Rectal smooth muscle tissue (tissue), 1 donor: ENCODE measurements around the gene GATAD2A.
A peak's percentile ranks its signal among the peaks of the same experiment; 100 is the strongest.

Experiments
- H3K27ac ChIP-seq: one replicate; pipeline ENCODE4 v1.7.0; 2013; ENCODE audit warnings: low read depth, low read length, inconsistent platforms
- H3K27me3 ChIP-seq: one replicate; pipeline ENCODE4 v1.7.0; 2013; ENCODE audit warnings: low read length; ENCODE audit not compliant: control insufficient read depth, insufficient read depth
- H3K36me3 ChIP-seq: one replicate; pipeline ENCODE4 v1.7.0; 2013; ENCODE audit warnings: low read length; ENCODE audit not compliant: control insufficient read depth, insufficient read depth
- H3K4me1 ChIP-seq: one replicate; pipeline ENCODE4 v1.7.0; 2013; ENCODE audit warnings: low read length; ENCODE audit not compliant: control insufficient read depth, insufficient read depth
- H3K4me3 ChIP-seq: one replicate; pipeline ENCODE4 v1.7.0; 2013; ENCODE audit warnings: low read length
- H3K9ac ChIP-seq: one replicate; pipeline ENCODE4 v1.7.0; 2013; ENCODE audit warnings: low read length

GATAD2A gene

DNA sequence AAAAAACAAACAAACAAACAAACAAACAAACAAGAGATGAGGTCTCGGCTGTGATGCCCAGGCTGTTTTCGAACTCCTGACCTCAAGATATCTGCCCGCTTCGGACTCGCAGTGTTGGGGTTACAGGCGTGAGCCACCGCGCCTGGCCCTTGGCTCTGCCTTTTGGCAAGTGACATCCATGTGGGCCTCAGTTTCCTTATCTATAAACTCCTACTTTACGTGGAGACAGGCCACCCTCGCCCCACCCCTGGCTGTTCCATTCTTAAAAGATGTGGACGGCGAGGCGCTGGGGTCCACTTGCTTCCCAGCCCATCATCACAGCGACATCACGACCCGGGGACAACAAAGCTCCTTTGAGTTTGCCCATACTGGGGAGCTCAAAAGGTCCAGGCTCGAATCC is 108.2 kb downstream of the GATAD2A start:
- H3K4me3 ChIP-seq, result peak overlapping the region; percentile 29
- H3K36me3 ChIP-seq, result no peaks in the 10 kb centered on the region
- peaks cover 5% of the 10 kb centered on the region for H3K4me1 ChIP-seq
- peak overlapping the region; percentile 57 for H3K27ac ChIP-seq
- no peaks in the 10 kb centered on the region for H3K27me3 ChIP-seq
- H3K9ac ChIP-seq, result no peak overlapping the region

DNA sequence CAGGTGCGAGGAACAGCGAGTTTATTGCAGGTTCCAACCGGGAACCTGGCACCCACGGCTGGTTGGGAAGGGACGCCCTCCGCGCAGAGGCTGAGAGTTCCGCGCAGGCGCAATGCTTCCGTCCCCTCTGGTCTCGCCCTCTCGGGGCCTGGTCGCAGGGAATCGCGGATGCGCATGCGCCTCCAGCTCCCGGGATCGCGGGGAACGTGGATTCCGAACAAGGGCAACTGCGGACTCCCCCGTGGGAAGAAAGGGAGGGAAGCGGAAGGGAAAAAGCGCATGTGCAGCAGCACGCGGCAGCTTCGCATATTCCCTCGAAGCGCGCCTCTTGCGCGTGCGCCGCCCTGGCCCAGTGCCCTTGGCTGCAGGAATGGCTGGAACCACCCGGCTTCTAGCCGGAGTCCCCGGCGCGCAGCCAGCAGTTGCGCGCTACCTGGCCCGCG is 108.8 kb downstream of the GATAD2A start:
- H3K27me3 ChIP-seq, result no peaks in the 10 kb centered on the region
- H3K4me3 ChIP-seq, result peak overlapping the region; percentile 29
- H3K9ac ChIP-seq, result no peak overlapping the region
- H3K4me1 ChIP-seq, result peaks cover 5% of the 10 kb centered on the region
- H3K36me3 ChIP-seq, result no peaks in the 10 kb centered on the region
- peak overlapping the region; percentile 57 for H3K27ac ChIP-seq

DNA sequence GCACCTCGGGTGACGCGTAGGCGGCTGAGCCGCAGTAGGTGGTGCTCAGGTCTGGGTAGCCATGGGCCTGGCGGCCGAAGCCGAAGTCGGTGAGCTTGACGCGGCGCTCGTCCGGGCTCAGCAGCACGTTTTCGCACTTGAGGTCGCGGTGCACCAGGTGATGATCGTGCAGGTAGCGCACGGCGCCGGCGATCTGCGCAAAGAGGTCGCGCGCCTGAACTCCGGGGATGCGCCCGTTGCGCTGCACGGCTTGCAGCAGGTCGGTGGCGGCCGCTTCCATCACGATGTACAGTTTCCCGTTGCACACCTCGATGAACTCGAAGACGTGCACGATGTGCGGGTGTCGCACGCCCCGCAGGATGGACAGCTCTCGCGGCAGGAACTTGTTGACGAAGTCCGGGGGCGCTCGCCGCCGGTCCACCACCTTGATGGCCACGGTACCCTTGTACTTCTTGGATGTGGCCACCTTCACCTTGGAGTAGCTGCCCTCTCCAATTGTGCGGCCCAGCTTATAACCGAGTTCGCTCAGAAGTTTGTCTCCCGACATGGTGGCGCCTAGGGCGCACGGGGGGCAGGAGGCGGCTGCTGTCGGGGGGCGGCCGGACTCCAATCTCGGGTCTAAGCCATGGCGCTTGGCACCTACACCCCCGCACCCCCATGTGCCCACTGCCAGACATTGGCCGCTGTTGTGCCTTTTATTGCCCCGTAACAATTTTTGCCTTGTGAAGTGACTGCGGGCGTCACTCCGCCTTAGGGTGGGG is 109.6 kb downstream of the GATAD2A start, which contains the start of gene TSSK6:
Gene TSSK6 (minus strand): TSS at position 668 of the 761 bp plus-strand sequence. CDS start 121 bp downstream, at position 547.
- Histone ChIP-seq H3K27me3 (no peaks in the 10 kb centered on the region), H3K4me1 (peaks cover 5% of the 10 kb centered on the region), H3K4me3 (peak within 1 kb of the TSS; percentile 86), H3K27ac (peak within 1 kb of the TSS; percentile 91), H3K9ac (peak within 1 kb of the TSS; percentile 84), H3K36me3 (peaks cover 3% of the 10 kb centered on the region)

DNA sequence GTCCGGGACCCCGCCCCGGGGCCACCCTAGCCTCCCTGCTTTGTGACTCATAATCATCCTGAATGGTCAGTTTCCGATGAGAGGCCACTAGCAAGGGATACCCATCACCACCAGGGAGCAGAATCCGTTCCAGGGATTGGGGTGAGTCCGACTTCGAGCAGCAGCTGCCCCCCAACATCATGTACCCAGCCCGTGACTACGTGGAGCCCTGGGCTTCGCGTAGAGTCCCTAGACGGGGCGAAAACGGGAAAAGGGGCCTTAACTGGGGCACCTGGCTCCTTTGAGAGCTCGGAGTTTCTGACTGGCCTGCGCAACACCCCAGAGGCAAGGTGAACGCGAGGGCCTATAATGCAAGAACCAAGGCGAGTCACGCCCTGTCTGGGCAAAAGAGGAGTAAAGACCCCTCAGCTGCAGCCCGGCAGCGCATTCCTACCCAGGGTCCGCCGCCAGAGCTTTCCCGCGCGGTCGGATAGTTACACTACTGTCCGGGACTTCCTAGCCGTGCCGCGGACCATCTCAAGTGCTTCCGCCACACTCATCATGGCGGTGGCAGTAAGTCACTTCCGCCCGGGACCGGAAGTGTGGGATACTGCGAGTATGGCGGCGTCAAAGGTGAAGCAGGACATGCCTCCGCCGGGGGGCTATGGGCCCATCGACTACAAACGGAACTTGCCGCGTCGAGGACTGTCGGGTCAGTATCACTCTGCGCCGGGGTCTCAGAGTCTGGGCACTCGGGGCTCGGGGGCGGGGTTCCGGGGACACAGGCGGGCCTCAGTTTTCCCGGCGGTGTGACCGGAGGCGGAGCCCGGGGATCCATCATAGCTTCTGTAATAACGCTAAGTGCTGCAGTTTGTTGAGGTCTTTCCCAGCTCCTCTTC is 110.4 kb downstream of the GATAD2A start, which contains the start of gene NDUFA13:
Gene NDUFA13 (plus strand): TSS at position 584 of the 878 bp plus-strand sequence. CDS start 14 bp downstream, at position 598.
- Histone ChIP-seq H3K4me3 (peak within 1 kb of the TSS; percentile 86), H3K36me3 (peaks cover 3% of the 10 kb centered on the region), H3K27ac (peak within 1 kb of the TSS; percentile 91), H3K9ac (peak within 1 kb of the TSS; percentile 84), H3K4me1 (peaks cover 5% of the 10 kb centered on the region), H3K27me3 (no peaks in the 10 kb centered on the region)

DNA sequence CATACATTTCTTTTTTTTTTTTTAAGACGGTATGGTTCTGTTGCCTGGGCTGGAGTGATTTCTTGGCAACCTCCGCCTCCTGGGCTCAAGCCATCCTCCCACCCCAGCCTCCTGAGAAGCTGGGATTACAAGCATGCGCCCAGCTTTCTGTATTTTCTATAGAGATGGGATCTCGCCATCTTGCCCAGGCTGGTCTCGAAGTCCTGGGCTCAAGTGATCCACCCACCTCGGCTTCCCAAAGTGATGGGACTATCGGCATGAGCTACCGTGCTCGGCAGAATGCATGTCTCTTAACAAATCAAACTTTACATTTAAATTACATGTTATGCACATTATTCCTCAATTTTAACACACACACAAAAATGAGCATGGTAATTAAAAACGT is 111.8 kb downstream of the GATAD2A start:
- Histone ChIP-seq H3K36me3 (peaks cover 3% of the 10 kb centered on the region), H3K4me1 (peaks cover 5% of the 10 kb centered on the region), H3K27me3 (no peaks in the 10 kb centered on the region), H3K27ac (no peak overlapping the region), H3K9ac (no peak overlapping the region), H3K4me3 (no peak overlapping the region)

DNA sequence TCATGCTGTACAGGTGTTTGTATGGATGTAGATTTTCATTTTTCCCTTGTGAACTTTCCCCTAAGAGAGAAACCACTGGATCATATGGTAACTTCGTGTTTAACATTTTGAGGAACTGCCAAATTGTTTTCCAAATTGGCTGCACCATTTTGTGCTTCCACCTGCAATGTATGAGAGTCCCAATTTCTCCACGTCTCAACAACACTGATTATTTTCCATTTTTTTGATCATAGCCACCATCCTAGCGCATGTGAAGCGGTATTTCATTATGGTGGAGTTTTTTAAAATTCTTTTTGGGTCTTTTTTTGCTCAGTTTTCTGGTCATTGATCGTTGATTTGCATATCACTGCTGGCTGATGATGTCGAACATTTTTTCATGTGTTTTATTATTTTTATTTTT is 115.5 kb downstream of the GATAD2A start:
- Histone ChIP-seq H3K9ac (no peak overlapping the region), H3K4me3 (no peak overlapping the region), H3K27me3 (no peaks in the 10 kb centered on the region), H3K27ac (no peak overlapping the region), H3K36me3 (peaks cover 3% of the 10 kb centered on the region), H3K4me1 (no peaks in the 10 kb centered on the region)

DNA sequence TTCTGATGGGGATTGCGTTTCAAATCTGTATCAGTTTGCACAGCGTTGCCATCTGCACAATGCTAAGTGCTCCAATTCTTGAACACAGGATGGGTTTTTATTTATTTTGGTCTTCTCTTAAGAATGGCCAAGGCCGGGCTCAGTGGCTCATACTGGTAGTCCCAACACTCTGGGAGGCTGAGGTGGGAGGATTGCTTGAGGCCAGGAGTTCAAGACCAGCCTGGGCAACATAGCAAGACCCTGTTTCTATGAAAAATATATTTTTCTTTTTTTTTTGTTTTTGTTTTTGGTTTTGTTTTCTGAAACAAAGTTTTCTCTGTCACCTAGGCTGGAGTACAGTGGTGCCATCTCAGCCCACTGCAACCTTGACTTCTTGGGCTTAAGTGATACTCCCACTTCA is 117.7 kb downstream of the GATAD2A start:
- Histone ChIP-seq H3K36me3 (peaks cover 3% of the 10 kb centered on the region), H3K4me1 (no peaks in the 10 kb centered on the region), H3K27me3 (no peaks in the 10 kb centered on the region), H3K9ac (no peak overlapping the region), H3K4me3 (no peak overlapping the region), H3K27ac (no peak overlapping the region)

DNA sequence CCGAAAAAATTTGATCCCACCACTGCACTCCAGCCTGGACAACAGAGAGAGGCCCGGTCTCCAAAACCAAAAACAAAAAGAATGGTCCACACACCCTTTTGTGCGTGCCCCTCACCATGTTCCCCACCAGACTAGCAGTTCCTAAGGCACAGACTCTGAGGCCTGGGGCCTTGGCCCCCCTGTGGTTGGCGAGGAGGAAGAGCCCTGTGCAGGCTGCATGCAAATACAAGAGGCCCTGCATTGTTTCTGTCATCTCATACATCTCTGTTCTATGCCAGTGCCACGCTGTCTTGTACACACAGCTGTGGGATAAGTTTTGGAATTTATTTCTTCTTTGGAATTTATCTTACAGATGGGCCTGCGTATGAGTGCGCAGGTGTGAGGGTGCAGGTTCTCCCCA is 118.6 kb downstream of the GATAD2A start:
- H3K36me3 ChIP-seq, result peaks cover 3% of the 10 kb centered on the region
- no peaks in the 10 kb centered on the region for H3K27me3 ChIP-seq
- no peak overlapping the region for H3K4me3 ChIP-seq
- H3K4me1 ChIP-seq, result no peaks in the 10 kb centered on the region
- no peak overlapping the region for H3K9ac ChIP-seq
- no peak overlapping the region for H3K27ac ChIP-seq

DNA sequence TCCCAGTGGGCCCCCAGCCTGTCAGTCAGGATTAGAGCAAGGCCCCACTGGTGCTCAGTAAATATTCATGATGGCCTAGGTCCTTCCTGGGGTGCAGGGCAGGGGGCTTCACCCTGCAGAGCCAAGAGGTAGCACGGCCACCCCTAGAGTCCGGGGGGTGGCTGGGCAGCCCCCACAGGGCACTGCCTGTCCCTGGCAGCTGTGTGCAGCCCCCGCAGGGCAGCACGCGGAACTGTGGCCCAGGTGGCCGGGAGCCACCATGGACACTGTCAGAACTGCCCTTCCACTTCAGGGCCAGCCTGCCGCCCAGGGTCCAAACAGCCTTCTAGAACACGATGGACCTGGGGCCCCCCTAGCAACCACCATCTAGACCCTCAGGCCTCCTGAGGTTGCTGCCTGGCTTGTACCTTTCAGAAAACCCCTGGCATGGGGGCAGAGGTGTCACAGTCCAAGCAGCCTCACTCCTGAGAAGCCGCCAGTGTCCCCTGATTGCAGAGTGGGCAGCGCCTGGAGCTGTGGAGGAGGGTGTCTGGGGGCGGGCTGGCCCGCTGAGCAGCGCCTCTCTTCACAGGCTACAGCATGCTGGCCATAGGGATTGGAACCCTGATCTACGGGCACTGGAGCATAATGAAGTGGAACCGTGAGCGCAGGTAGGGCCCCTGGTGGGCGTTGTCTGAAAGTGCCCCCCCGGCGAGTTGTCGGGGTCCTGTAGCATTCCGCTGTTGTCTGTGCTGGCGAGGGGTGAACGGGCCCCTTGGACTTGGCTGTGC is 120.3 kb downstream of the GATAD2A start:
- no peaks in the 10 kb centered on the region for H3K4me1 ChIP-seq
- no peak overlapping the region for H3K9ac ChIP-seq
- no peak overlapping the region for H3K4me3 ChIP-seq
- no peaks in the 10 kb centered on the region for H3K27me3 ChIP-seq
- H3K36me3 ChIP-seq, result no peaks in the 10 kb centered on the region
- H3K27ac ChIP-seq, result no peak overlapping the region

DNA sequence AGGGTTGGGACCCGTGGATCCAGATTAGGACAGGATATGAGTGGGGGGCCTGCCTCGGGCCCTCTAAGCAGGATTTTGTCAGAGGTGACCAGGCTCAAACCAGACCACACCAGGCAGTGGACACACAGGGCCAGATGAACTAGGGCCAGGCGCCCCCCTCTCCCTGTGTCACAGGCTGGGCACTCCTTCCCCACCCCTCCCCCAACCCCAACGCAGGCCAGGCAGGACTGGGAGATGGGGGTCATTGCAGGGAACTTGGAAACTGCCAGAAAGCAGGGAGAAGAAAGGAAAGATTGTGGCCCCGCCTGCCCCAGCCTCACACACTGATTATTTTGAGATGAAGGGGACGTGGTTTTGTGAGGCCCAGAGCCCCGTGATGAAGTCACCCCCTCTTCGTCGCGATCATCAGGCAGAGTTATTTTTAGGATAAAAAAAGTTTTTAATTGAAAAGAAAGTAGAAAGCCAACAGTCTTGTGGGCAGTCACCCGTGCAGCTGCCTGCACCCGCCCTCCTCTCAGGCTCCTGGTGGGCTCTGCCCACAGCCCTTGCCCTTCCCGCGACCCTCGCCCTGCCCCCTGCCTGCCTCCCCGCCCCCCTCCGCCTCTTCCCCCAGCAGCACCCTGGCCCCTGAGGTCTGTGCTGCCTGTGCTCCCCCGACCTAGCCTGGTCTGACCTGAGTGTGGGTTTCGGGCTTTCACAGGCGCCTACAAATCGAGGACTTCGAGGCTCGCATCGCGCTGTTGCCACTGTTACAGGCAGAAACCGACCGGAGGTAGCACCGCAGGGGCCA is 121.3 kb downstream of the GATAD2A start:
- H3K4me3 ChIP-seq, result no peak overlapping the region
- H3K27ac ChIP-seq, result no peak overlapping the region
- no peaks in the 10 kb centered on the region for H3K27me3 ChIP-seq
- no peaks in the 10 kb centered on the region for H3K4me1 ChIP-seq
- no peaks in the 10 kb centered on the region for H3K36me3 ChIP-seq
- H3K9ac ChIP-seq, result no peak overlapping the region

DNA sequence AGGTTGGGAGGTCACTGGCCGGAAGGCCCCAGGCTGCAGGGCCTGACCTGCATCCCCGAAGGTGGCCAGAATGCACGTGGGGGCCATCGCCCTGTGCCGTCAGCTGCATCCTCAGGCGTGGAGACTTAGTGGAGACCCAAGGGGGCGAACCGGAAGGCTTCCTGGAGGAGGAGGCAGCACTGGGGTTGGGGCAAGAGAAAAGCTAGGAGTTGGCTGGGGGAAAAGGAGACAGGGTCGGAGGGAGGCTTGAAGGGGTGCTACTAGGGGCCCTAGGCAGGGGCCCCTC is 121.8 kb downstream of the GATAD2A start:
- Histone ChIP-seq H3K4me3 (no peak overlapping the region), H3K36me3 (no peaks in the 10 kb centered on the region), H3K27ac (no peak overlapping the region), H3K4me1 (no peaks in the 10 kb centered on the region), H3K27me3 (no peaks in the 10 kb centered on the region), H3K9ac (no peak overlapping the region)
